ENCODE results near the gene DGKI.

DGKI gene

GRCh38 chr7:137454246-137454724 lies 392.5 kb downstream of the DGKI start:
- ChIA-PET POLR2A (no interaction called here), CTCF (interaction anchor here (0.6 to 1.9 kb wide), 21 partner anchors 9 to 386 kb away, joined by 3 to 18 read pairs (median 3); no protein-coding TSS in a partner anchor)
- TF ChIP-seq ZBTB1 (tag by site-specific recombination; IDR thresholded peaks at IDR 0.05) (no peak), ZNF654 (tag by site-specific recombination; IDR thresholded peaks at IDR 0.05; ENCODE audit: low read depth) (peak; percentile 66), ZNF2 (tag by site-specific recombination; IDR thresholded peaks at IDR 0.05) (no peak)
- H3K36me3 ChIP-seq (ENCODE audit: control insufficient read depth in 2 of 2, insufficient read depth in 1 of 2, low read length in 2 of 2) = no peaks in the 10 kb centered on the region
- no peaks in the 10 kb centered on the region for H3K4me1 ChIP-seq (ENCODE audit: control insufficient read depth, insufficient read depth, low read length)
- H3K9me3 ChIP-seq (ENCODE audit: control insufficient read depth, insufficient read depth, low read depth, low read length) = no peaks in the 10 kb centered on the region
- H3K4me3 ChIP-seq (ENCODE audit: low read depth, low read length) = no peak overlapping the region
- no peak overlapping the region for H3K27ac ChIP-seq (ENCODE audit: extremely low read depth, low read depth, low read length)

GRCh38 chr7:137453356-137453755 lies 393.4 kb downstream of the DGKI start:
- ChIA-PET CTCF (interaction anchor here (0.7 to 0.8 kb wide), 3 partner anchors 218 to 809 kb away, joined by 3 to 4 read pairs (median 3); no protein-coding TSS in a partner anchor), POLR2A (no interaction called here)
- H3K27ac ChIP-seq (ENCODE audit: extremely low read depth, low read depth, low read length) = no peak overlapping the region
- TF ChIP-seq ZSCAN23 (tag by site-specific recombination; IDR thresholded peaks at IDR 0.05) (no peak), ZNF423 (tag by site-specific recombination; IDR thresholded peaks at IDR 0.05) (no peak), ZNF274 (IDR thresholded peaks at IDR 0.05; ENCODE audit: low read length) (no peak), ZNF274 (tag by site-specific recombination; IDR thresholded peaks at IDR 0.05; ENCODE audit: borderline replicate concordance) (no peak), ZNF121 (tag by site-specific recombination; IDR thresholded peaks at IDR 0.05) (no peak), ZNF596 (tag by site-specific recombination; IDR thresholded peaks at IDR 0.05) (no peak), TCF7L2 (IDR thresholded peaks at IDR 0.05; ENCODE audit: borderline replicate concordance, low read depth, low read length) (no peak), ZNF677 (tag by site-specific recombination; IDR thresholded peaks at IDR 0.05) (no peak), ZNF548 (tag by site-specific recombination; IDR thresholded peaks at IDR 0.05) (no peak), ZNF350 (tag by site-specific recombination; IDR thresholded peaks at IDR 0.05) (no peak), FEZF1 (tag by site-specific recombination; IDR thresholded peaks at IDR 0.05) (no peak), ZNF280D (tag by site-specific recombination; IDR thresholded peaks at IDR 0.05) (no peak), ZNF184 (tag by site-specific recombination; IDR thresholded peaks at IDR 0.05) (no peak), ZNF707 (tag by site-specific recombination; IDR thresholded peaks at IDR 0.05) (no peak), CTCF (tag by site-specific recombination; IDR thresholded peaks at IDR 0.05) (no peak), SCRT1 (tag by site-specific recombination; IDR thresholded peaks at IDR 0.05; ENCODE audit: borderline replicate concordance) (no peak)
- no peaks in the 10 kb centered on the region for H3K9me3 ChIP-seq (ENCODE audit: control insufficient read depth, insufficient read depth, low read depth, low read length)
- no peaks in the 10 kb centered on the region for H3K4me1 ChIP-seq (ENCODE audit: control insufficient read depth, insufficient read depth, low read length)
- no peak overlapping the region for H3K4me3 ChIP-seq (ENCODE audit: low read depth, low read length)
- no peaks in the 10 kb centered on the region for H3K36me3 ChIP-seq (ENCODE audit: control insufficient read depth in 2 of 2, insufficient read depth in 1 of 2, low read length in 2 of 2)

- ChIA-PET CTCF (no interaction called here), POLR2A (no interaction called here)
- no peaks in the 10 kb centered on the region for H3K36me3 ChIP-seq (ENCODE audit: control insufficient read depth in 2 of 2, insufficient read depth in 1 of 2, low read length in 2 of 2)
- H3K9me3 ChIP-seq (ENCODE audit: control insufficient read depth, insufficient read depth, low read depth, low read length) = no peaks in the 10 kb centered on the region
- H3K27ac ChIP-seq (ENCODE audit: extremely low read depth, low read depth, low read length) = no peak overlapping the region
- H3K4me3 ChIP-seq (ENCODE audit: low read depth, low read length) = no peak overlapping the region
- no peaks in the 10 kb centered on the region for H3K4me1 ChIP-seq (ENCODE audit: control insufficient read depth, insufficient read depth, low read length)
- TF ChIP-seq ZNF571 (tag by site-specific recombination; IDR thresholded peaks at IDR 0.05) = no peak
- no peak for TF ChIP-seq ZNF16 (tag by site-specific recombination; IDR thresholded peaks at IDR 0.05; ENCODE audit: low read depth)
- TF ChIP-seq MYNN (tag by site-specific recombination; IDR thresholded peaks at IDR 0.05; ENCODE audit: borderline replicate concordance) = no peak
- no peak for TF ChIP-seq ZIC2 (tag by site-specific recombination; IDR thresholded peaks at IDR 0.05)
- no peak for TF ChIP-seq ZSCAN30 (tag by site-specific recombination; IDR thresholded peaks at IDR 0.05)
- TF ChIP-seq ZNF138 (tag by site-specific recombination; IDR thresholded peaks at IDR 0.05; ENCODE audit: borderline replicate concordance) = no peak
- TF ChIP-seq ZNF394 (tag by site-specific recombination; IDR thresholded peaks at IDR 0.05; ENCODE audit: borderline replicate concordance) = no peak
- no peak for TF ChIP-seq ZNF555 (tag by site-specific recombination; conservative IDR thresholded peaks at IDR 0.05)
- TF ChIP-seq ZBTB8A (tag by site-specific recombination; IDR thresholded peaks at IDR 0.05) = no peak
- no peak for TF ChIP-seq ZNF426 (tag by site-specific recombination; IDR thresholded peaks at IDR 0.05)
- no peak for TF ChIP-seq ZNF239 (tag by site-specific recombination; IDR thresholded peaks at IDR 0.05)
Observed at GRCh38 chr7:137449016-137449415, 397.8 kb downstream of the DGKI start.
